COLO668 (cell line): ENCODE measurements around the gene NEUROD4.
"Not testable (repeated sequence)": the region's sequence is repeated elsewhere in the genome, so short reads cannot be mapped to it uniquely, and the experiment has no call there.

Experiments
- DNase-seq: peaks from one replicate; lab custom pipeline; 2025; ENCODE audit not compliant: unreplicated experiment; lab: John Stamatoyannopoulos, UW

Gene NEUROD4

GRCh38 chr12:55019784-55020183 is at the start of gene NEUROD4:
Gene NEUROD4, plus strand, starts transcription at chr12:55019974. Its CDS starts 6,466 bp downstream, at chr12:55026440.
- DNase-seq, result no peak

- DNase-seq, result no peak
Measured at GRCh38 chr12:54970741-54971140, 49.0 kb upstream of the NEUROD4 start.

GRCh38 chr12:54973556-54973955 is 46.2 kb upstream of the NEUROD4 start:
- DNase-seq, result no peak

GRCh38 chr12:54974279-54974678 is 45.5 kb upstream of the NEUROD4 start:
- no peak for DNase-seq

- no peak for DNase-seq
Measured at GRCh38 chr12:54975272-54975671, 44.5 kb upstream of the NEUROD4 start.

- no peak for DNase-seq
Measured at GRCh38 chr12:54975875-54976274, 43.9 kb upstream of the NEUROD4 start.

GRCh38 chr12:54977155-54977554 is 42.6 kb upstream of the NEUROD4 start:
- no peak for DNase-seq

- no peak for DNase-seq
Measured at GRCh38 chr12:54977857-54978256, 41.9 kb upstream of the NEUROD4 start.

GRCh38 chr12:54980341-54980740 is 39.4 kb upstream of the NEUROD4 start:
- DNase-seq, result no peak

GRCh38 chr12:54981796-54982195 is 38.0 kb upstream of the NEUROD4 start:
- DNase-seq, result no peak

GRCh38 chr12:54983536-54984101 is 36.2 kb upstream of the NEUROD4 start:
- DNase-seq, result no peak

- no peak for DNase-seq
Measured at GRCh38 chr12:54984658-54985376, 35.0 kb upstream of the NEUROD4 start, which contains the start of gene TESPA1. Gene TESPA1, minus strand, starts transcription at chr12:54984762. Its CDS starts 10,200 bp downstream, at chr12:54974562.

- DNase-seq, result not testable (repeated sequence)
Measured at GRCh38 chr12:54986773-54987172, 33.0 kb upstream of the NEUROD4 start.

GRCh38 chr12:54987611-54988231 is 32.1 kb upstream of the NEUROD4 start:
- DNase-seq, result no peak

- DNase-seq, result peak; percentile 67
Measured at GRCh38 chr12:54988402-54989054, 31.2 kb upstream of the NEUROD4 start.

- DNase-seq, result no peak
Measured at GRCh38 chr12:54989829-54990228, 29.9 kb upstream of the NEUROD4 start.

- DNase-seq, result no peak
Measured at GRCh38 chr12:54991161-54991990, 28.4 kb upstream of the NEUROD4 start.

- DNase-seq, result no peak
Measured at GRCh38 chr12:54991991-54992375, 27.8 kb upstream of the NEUROD4 start.

GRCh38 chr12:54993181-54993835 is 26.5 kb upstream of the NEUROD4 start:
- DNase-seq, result peak; percentile 25

- DNase-seq, result no peak
Measured at GRCh38 chr12:54996205-54996604, 23.6 kb upstream of the NEUROD4 start.
